ENCODE measurements around the gene INTS13.

Gene INTS13

GRCh38 chr12:26874501-26875296 is 63.1 kb downstream of the INTS13 start:
- Histone ChIP-seq H3K9me3 (ENCODE audit: control insufficient read depth, insufficient read depth, low read length) (no peaks in the 10 kb centered on the region), H3K36me3 (ENCODE audit: control insufficient read depth, low read length) (no peaks in the 10 kb centered on the region), H4K20me1 (ENCODE audit: control insufficient read depth, insufficient read depth, low read depth, low read length) (no peaks in the 10 kb centered on the region), H3K9me2 (replicated peaks; ENCODE audit: control insufficient read depth, low read length) (no peaks in the 10 kb centered on the region), H3K4me3 (ENCODE audit: low read length) (no peak overlapping the region), H3K27ac (ENCODE audit: low read depth, low read length) (no peak overlapping the region), H3K4me2 (ENCODE audit: low read length) (no peak overlapping the region), H3K4me1 (ENCODE audit: control insufficient read depth, low read length) (peaks cover 41% of the 10 kb centered on the region), H3K79me2 (ENCODE audit: control insufficient read depth, low read length) (no peaks in the 10 kb centered on the region), H3K27me3 (ENCODE audit: control insufficient read depth, low read length) (no peaks in the 10 kb centered on the region), H3F3A (ENCODE audit: control insufficient read depth, insufficient read depth) (peaks cover 10% of the 10 kb centered on the region)
- no peak for TF ChIP-seq EZH2phosphoT487 (IDR thresholded peaks at IDR 0.05; ENCODE audit: borderline replicate concordance, low read length)
- TF ChIP-seq CTCF (IDR thresholded peaks at IDR 0.05; ENCODE audit: low read depth, low read length, poor library complexity, severe bottlenecking) = no peak

- no peaks in the 10 kb centered on the region for H3F3A ChIP-seq (ENCODE audit: control insufficient read depth, insufficient read depth)
- no peaks in the 10 kb centered on the region for H3K9me3 ChIP-seq (ENCODE audit: control insufficient read depth, insufficient read depth, low read length)
- H3K27me3 ChIP-seq (ENCODE audit: control insufficient read depth, low read length) = no peaks in the 10 kb centered on the region
- TF ChIP-seq CTCF (IDR thresholded peaks at IDR 0.05; ENCODE audit: low read depth, low read length, poor library complexity, severe bottlenecking) = no peak
- TF ChIP-seq EZH2phosphoT487 (IDR thresholded peaks at IDR 0.05; ENCODE audit: borderline replicate concordance, low read length) = no peak
- peaks cover 23% of the 10 kb centered on the region for H3K4me1 ChIP-seq (ENCODE audit: control insufficient read depth, low read length)
- no peaks in the 10 kb centered on the region for H3K9me2 ChIP-seq (replicated peaks; ENCODE audit: control insufficient read depth, low read length)
- no peaks in the 10 kb centered on the region for H3K79me2 ChIP-seq (ENCODE audit: control insufficient read depth, low read length)
- no peak overlapping the region for H3K4me2 ChIP-seq (ENCODE audit: low read length)
- H3K27ac ChIP-seq (ENCODE audit: low read depth, low read length) = no peak overlapping the region
- H3K4me3 ChIP-seq (ENCODE audit: low read length) = no peak overlapping the region
- no peaks in the 10 kb centered on the region for H4K20me1 ChIP-seq (ENCODE audit: control insufficient read depth, insufficient read depth, low read depth, low read length)
- no peaks in the 10 kb centered on the region for H3K36me3 ChIP-seq (ENCODE audit: control insufficient read depth, low read length)
Measured at GRCh38 chr12:26872625-26873024, 65.2 kb downstream of the INTS13 start.

- Histone ChIP-seq H3K9me2 (replicated peaks; ENCODE audit: control insufficient read depth, low read length) (no peaks in the 10 kb centered on the region), H4K20me1 (ENCODE audit: control insufficient read depth, insufficient read depth, low read depth, low read length) (no peaks in the 10 kb centered on the region), H3K4me1 (ENCODE audit: control insufficient read depth, low read length) (peaks cover 25% of the 10 kb centered on the region), H3K79me2 (ENCODE audit: control insufficient read depth, low read length) (no peaks in the 10 kb centered on the region), H3K27ac (ENCODE audit: low read depth, low read length) (no peak overlapping the region), H3F3A (ENCODE audit: control insufficient read depth, insufficient read depth) (no peaks in the 10 kb centered on the region), H3K9me3 (ENCODE audit: control insufficient read depth, insufficient read depth, low read length) (no peaks in the 10 kb centered on the region), H3K36me3 (ENCODE audit: control insufficient read depth, low read length) (no peaks in the 10 kb centered on the region), H3K27me3 (ENCODE audit: control insufficient read depth, low read length) (no peaks in the 10 kb centered on the region), H3K4me3 (ENCODE audit: low read length) (no peak overlapping the region), H3K4me2 (ENCODE audit: low read length) (no peak overlapping the region)
- TF ChIP-seq CTCF (IDR thresholded peaks at IDR 0.05; ENCODE audit: low read depth, low read length, poor library complexity, severe bottlenecking) (no peak), EZH2phosphoT487 (IDR thresholded peaks at IDR 0.05; ENCODE audit: borderline replicate concordance, low read length) (no peak)
Measured at GRCh38 chr12:26871985-26872384, 65.8 kb downstream of the INTS13 start.
